ENCODE results near the gene ADCY4.

ADCY4 gene

DNA sequence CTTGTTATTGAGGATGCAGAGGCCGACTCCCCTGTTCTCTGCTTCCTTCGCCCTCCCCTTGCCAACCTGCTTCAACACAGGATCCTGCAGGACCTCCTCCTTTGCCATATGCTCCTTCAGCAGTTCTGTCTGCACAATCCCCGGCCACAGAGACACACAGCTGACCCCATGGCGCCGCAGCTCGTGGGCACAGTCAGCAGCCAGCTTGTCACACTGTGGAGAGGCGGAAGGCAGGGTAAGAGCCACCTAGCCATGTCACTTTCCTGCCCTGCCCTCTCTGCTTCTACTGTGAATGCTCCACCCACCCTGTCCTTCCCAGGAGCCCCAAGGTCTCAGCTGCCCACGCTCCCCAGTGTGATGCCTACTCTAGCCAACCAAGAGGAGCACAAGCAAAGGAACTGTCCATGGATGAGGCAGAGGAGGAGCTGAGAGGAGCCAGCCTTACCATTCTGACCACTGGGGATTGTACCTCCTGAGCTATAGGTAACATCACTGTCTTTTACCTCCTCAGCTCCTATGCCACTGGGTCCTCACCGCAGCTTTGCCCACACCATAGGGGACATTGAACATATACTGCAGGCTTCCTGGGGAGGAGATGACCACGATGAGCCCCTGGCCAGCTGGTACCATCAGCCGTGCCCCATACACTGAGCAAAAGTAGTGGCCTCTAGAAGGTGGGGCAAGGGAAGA lies 42.6 kb downstream of the ADCY4 start:
- TF ChIP-seq, protein P1, sequence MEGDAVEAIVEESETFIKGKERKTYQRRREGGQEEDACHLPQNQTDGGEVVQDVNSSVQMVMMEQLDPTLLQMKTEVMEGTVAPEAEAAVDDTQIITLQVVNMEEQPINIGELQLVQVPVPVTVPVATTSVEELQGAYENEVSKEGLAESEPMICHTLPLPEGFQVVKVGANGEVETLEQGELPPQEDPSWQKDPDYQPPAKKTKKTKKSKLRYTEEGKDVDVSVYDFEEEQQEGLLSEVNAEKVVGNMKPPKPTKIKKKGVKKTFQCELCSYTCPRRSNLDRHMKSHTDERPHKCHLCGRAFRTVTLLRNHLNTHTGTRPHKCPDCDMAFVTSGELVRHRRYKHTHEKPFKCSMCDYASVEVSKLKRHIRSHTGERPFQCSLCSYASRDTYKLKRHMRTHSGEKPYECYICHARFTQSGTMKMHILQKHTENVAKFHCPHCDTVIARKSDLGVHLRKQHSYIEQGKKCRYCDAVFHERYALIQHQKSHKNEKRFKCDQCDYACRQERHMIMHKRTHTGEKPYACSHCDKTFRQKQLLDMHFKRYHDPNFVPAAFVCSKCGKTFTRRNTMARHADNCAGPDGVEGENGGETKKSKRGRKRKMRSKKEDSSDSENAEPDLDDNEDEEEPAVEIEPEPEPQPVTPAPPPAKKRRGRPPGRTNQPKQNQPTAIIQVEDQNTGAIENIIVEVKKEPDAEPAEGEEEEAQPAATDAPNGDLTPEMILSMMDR (IDR thresholded peaks at IDR 0.05; ENCODE audit: low read depth, low read length), result no peak
- H3K4me3 ChIP-seq (ENCODE audit: low read depth, low read length), result no peak overlapping the region

DNA sequence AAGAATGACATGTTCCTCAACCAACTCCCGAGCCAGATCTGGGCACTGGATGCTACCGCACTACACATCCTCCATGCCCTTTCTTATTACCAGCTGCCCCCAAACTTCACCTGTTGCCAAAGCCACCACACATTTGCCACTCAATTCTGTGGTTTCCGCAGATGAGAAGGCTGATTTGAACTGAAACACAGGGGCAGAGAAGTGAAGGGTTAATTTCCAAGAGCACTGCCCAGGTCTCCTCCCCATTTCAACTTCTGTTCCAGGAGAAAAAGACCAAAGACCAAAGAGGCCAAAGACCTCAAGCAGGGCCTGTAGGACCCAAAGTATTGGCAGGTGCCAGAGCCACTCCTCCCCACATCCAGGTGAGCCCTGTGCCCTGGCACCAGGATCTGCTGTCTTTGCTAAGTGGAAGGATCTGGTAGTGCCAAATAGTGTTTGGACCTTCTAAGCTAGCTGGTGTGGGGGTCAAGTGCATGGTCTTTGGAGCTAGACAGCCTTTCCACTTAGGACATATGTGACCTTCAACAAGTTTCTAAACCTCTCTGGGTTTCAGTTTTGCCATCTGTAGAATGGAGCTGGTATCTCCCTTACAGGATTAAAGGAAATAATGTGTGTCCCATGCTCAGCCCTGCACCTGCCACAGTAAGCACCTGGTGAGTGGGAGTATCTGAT lies 43.3 kb downstream of the ADCY4 start:
- no peak overlapping the region for H3K4me3 ChIP-seq (ENCODE audit: low read depth, low read length)
- TF ChIP-seq, protein P1 (IDR thresholded peaks at IDR 0.05; ENCODE audit: low read depth, low read length), result no peak

GRCh38 chr14:24290746-24291145 lies 44.1 kb downstream of the ADCY4 start:
- TF ChIP-seq, protein P1 (IDR thresholded peaks at IDR 0.05; ENCODE audit: low read depth, low read length), result no peak
- H3K4me3 ChIP-seq (ENCODE audit: low read depth, low read length), result no peak overlapping the region

DNA sequence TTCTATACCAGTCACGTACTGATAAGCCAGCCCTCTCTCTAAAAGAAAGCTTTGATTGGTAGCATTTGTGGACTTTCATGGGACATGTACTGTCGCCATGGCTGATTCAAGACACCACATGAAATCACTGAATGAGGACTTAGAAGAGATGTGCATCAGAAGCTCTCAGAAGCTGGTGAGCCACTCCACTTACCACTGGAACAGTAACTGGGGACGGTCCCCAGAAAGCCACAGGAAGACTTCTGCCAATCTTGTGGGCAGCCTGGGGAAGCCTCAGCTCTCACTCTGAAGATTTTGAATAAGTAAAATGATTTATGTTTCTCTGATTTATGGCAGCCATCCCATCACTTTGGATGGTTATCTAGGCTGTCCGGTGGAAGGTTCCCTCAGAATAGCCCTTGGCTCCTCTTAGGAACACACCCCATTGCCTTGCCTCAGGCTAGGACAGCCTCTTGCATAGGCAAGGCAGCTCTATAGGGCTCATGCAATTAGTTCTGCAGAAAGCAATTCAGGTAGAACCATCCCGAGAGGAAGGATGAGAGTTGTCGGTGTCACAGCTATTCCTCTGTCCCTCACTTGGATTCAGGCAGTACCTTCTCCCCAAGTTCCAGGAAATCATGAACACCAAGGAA lies 45.1 kb downstream of the ADCY4 start:
- no peak overlapping the region for H3K4me3 ChIP-seq (ENCODE audit: low read depth, low read length)
- TF ChIP-seq, protein P1 (IDR thresholded peaks at IDR 0.05; ENCODE audit: low read depth, low read length), result no peak

- H3K4me3 ChIP-seq (ENCODE audit: low read depth, low read length), result no peak overlapping the region
- TF ChIP-seq, protein P1 (IDR thresholded peaks at IDR 0.05; ENCODE audit: low read depth, low read length), result no peak
Measured at GRCh38 chr14:24286996-24287395, 47.9 kb downstream of the ADCY4 start.

GRCh38 chr14:24285351-24285750 lies 49.5 kb downstream of the ADCY4 start:
- TF ChIP-seq, protein P1 (IDR thresholded peaks at IDR 0.05; ENCODE audit: low read depth, low read length), result no peak
- H3K4me3 ChIP-seq (ENCODE audit: low read depth, low read length), result no peak overlapping the region

DNA sequence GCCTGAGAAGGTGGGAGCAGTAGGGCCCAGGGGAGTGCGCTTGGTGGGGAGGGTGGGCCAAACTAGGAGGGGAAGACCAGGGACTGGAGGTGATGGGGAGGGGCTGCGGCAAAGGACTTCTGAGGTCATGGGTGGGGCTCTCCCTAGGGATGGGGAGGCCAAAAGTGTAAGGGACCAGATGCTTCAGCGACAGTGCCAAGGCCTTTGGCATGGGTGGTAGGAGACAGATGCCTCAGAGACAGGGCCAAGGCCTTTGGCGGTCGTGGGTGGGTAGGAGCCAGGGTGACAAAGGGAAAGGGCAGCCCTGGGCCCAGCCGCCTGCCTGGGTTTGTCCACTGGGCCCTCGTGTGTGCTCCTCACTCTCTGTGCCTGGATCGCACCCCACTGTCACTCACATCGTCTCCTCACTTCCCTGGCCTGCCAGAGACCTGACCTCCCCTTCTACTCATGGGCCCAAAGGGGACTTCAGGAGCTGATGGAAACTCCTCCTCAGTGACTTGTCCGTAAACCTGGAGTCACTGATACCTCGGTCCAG lies 50.3 kb downstream of the ADCY4 start:
- TF ChIP-seq, protein P1 (IDR thresholded peaks at IDR 0.05; ENCODE audit: low read depth, low read length), result no peak
- H3K4me3 ChIP-seq (ENCODE audit: low read depth, low read length), result no peak overlapping the region

Data from WI38 (cell line).